GM19468 (cell line): ENCODE data around the gene LSP1.
"Not testable (repeated sequence)": the region's sequence is repeated elsewhere in the genome, so short reads cannot be mapped to it uniquely, and the experiment has no call there.

Experiments used
- ATAC-seq: cut with Tn5 transposase; IDR thresholded peaks from one replicate; pipeline ENCODE4 v1.9.1; 2021; ENCODE audit warnings: mild to moderate bottlenecking, moderate library complexity, moderate number of reproducible peaks; ENCODE audit not compliant: unreplicated experiment; ENCODE audit errors: extremely low read depth

The LSP1 gene, protein sequence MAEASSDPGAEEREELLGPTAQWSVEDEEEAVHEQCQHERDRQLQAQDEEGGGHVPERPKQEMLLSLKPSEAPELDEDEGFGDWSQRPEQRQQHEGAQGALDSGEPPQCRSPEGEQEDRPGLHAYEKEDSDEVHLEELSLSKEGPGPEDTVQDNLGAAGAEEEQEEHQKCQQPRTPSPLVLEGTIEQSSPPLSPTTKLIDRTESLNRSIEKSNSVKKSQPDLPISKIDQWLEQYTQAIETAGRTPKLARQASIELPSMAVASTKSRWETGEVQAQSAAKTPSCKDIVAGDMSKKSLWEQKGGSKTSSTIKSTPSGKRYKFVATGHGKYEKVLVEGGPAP

DNA sequence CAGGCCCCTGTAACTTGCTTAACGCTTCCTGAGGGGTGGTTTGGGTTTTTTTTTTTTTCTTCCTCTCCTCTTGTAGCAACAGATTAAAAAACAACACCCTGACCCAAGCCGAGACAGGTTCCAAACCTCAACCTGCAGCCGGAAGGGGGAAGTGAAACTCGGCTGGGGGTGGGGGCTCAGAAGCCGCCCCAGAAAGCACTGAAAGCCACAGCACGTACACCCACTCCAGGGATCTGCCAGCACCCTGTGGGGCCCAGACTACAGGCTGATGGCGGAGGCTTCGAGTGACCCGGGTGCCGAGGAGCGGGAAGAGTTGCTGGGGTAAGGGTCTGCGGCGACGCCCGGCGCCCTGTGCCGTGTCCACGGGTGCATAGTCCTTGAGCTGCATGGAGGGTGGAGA lies at the start of gene LSP1:
Gene LSP1, plus strand, starts transcription at position 208 of the 400 bp plus-strand sequence. Its CDS starts 61 bp downstream, at position 269.
- ATAC-seq, result peak; percentile 15

DNA sequence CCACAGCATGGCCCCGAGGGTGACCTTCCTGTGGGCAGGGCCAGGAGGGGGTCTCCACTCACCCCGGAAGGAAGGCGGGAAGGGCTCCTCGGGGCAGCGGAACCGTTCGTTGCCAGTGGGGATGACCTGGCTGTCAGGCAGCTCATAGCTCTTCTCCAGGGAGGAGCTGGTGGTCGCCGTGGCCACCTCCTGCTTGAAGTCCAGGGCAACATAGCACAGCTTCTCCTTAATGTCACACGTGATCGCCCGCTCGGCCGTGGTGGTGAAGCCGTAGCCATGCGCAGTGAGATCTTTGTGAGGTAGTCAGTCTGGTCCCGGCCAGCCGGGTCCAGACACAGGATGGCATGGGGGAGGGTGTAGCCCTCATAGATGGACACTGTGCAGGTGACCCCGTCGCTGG lies 49.6 kb upstream of the LSP1 start:
- no peak for ATAC-seq

DNA sequence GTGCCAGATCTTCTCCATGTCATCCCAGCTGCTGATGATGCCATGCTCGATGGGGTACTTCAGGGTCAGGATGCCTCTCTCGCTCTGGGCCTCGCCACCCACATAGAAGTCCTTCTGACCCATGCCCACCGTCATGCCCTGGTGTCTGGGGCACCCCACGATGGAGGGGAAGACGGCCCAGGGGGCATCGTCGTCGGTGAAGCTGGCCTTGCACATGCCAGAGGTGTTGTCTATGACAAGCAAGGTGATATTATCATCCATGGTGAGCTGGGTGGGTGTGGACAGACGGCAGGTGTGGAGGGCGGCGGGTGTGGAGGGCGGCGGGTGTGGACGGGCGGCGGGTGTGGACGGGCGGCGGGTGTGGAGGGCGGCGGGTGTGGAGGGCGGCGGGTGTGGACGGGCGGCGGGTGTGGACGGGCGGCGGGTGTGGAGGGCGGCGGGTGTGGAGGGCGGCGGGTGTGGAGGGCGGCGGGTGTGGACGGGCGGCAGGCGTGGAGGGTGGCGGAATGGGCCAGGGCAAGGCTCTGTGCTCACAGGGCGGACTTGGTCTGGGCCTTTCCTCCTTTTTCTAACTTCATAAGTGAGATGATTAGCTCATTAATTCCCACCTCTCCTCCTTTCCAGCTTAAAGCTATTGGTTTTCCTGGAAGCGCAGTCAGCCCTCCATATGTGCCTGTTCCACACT lies 48.9 kb upstream of the LSP1 start:
- not testable (repeated sequence) for ATAC-seq

DNA sequence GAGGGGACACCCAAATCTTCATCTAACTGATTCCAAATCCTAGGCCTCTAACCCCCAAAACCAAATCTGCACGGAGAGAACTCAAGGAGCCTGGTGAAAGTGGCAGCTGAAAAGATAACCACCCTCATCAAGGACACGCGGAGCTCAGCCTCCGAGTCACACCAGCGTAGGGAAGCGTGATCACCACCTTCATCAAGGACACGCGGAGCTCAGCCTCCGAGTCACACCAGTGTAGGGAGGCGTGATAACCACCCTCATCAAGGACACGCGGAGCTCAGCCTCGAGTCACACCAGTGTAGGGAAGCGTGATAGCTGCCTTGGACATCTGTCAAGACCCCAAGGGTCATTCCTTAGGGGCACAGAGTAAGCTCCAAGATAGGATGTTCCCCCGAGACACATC lies 47.4 kb upstream of the LSP1 start:
- ATAC-seq, result no peak

DNA sequence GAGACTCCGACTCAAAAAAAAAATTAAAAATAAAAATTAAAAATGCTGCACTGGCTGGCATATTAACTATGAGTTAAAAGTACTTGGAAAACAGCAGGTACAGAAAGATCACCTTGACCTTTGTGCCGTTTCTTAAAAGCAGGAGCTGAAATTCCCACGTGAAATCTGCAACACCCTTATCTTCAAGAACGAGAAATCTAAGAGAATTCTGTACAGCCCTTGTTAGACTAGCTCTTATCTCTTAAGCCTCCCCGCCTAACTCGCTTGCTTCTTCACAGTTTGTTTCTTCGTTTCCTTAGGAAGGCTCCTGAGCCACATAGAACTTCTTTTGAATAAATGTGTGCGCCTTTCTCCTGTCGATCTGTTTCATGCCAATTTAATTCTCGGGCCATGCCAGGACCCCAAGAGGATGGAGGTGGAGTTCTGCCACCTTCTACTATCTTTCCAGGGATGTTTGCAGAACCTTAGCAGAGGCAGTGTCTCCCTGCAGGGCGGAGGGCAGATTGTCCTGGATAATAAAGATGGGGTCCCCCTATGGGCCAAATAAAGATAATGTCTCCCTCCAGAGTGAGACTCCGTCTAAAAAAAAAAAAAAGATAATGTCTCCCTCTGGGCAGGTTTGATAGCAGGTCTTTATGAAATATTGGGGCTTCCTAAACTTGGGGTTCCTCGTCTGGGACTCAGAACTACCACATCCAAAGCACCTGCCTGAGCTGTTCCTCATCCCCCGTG lies 45.5 kb upstream of the LSP1 start:
- no peak for ATAC-seq

DNA sequence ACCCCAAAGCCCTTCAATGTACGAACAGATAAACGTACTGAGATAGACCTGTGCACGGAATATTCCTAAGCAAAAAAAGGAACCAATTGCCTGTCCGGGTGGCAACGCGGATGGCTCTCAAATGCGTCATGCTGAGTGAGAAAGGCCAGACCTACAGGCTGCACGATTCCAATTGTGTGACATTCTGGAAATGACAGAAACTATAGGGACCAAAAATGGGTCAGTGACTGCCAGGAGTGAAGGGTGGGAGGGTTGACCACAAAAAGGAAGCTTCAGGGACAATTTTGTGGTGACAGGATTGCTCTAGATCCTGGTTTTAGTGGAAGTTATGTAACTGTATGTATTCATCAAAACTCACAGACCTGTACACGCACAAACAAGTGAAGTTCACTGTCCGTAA lies 42.1 kb upstream of the LSP1 start:
- ATAC-seq, result no peak

DNA sequence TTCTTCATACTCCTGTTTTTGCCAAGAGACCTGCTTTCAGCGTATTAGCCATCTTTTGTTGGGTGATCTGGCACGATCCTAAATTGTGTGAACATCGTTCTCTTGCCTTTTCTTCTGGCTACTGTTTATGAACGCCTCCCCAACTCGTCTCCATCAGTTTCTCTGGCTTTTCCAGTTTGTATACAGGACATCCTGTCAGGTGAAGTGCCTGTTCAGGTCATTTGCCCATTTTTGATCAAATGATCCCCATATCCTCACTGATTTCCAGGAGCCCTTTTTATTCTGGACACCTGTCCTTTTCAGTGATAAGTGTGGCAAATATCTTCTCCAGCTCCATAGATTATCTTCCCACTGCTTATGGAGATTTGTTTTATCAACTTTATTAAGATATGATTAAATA lies 40.6 kb upstream of the LSP1 start:
- ATAC-seq, result no peak

DNA sequence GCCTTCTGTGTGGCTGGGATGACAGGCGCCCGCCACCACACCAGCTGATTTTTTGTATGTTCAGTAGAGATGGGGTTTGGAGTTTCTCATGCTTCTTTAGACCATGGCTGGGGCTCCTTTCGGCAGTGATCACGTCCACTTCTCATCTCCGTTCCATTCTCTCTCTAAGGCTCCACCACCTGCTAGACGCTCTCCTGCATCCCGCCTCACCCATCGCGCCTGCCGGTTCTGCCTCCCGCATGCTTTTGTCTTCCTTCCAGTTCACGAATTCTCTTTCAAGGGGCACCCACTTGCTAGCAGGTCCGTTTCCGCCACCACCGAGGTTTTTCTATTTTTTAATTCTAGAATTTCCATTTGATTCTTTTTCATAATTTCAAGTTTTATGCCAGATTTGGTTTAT lies 40.1 kb upstream of the LSP1 start:
- ATAC-seq, result no peak

DNA sequence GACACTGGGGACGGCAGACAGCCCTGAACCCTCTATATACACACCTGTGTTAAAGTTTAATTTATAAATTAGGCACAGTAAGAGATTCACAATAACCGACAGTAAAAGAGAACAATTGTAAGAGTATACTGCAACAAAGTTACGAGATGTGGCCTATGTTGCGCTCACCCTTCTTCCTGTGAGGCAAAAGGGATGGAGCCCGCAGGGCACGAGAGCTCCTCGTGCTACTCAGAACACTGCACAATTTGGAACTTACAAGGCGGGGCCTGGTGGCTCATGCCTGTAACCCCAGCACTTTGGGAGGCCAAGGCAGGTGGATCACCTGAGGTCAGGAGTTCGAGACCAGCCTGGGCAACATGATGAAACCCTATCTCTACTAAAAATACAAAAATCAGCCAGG lies 39.5 kb upstream of the LSP1 start:
- ATAC-seq, result not testable (repeated sequence)

DNA sequence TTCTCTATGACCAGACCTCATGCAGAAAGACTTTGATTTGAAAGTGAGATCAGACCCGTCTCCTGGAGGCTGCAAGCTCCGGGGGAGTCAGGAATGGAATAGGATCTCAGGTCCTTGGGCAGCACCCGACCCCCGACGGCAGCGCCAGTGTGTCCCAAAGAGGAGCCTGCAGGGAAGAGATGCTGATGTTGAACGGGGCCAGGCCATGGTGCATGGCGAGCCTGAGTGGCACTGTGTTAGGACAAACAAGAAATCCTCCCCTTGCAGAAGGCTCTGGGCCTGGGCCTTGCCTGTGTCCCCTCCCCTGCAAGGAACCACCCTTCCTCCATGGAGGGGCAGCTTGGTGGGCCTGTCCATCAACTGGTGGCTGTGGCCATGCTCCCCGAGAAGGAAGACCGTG lies 38.2 kb upstream of the LSP1 start:
- no peak for ATAC-seq

DNA sequence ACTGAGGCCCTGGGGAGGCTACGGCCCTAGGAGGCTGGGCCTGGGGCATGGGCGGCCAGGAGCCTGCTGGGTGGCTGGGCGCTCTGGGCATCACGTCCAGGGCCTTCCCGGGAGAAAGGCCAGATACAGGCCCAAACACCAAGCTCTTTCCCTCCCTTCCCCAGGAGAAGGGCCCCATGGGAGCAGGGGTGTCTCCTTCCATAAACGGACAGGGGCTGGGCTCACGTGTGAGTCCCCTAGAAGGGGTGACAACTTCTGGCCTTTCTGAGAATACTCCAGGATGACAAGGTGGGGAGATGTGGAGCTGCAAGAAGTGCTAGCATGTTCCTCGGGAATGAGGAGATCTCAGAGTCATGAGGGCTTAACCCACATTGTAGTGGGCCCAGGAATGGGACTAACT lies 37.6 kb upstream of the LSP1 start:
- ATAC-seq, result no peak

DNA sequence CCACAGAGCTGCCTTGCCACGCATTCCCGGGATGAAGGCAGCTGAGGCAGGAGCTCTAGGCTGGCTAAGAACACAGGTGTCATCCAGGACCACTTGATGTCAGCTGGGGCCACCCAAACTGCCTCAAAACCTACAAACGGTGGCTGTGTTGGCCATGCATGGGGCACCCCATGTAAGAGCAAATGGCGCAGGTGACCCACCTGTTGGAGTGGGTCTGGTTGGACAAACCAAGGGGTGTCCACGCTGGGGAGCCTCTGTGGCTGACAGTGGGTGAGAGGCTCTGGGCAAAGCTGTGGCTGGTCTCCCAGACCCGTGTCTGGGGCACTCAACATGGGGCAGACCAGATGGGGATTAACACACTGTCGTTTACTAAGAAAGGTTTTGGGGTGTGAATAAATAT lies 37.1 kb upstream of the LSP1 start:
- no peak for ATAC-seq

DNA sequence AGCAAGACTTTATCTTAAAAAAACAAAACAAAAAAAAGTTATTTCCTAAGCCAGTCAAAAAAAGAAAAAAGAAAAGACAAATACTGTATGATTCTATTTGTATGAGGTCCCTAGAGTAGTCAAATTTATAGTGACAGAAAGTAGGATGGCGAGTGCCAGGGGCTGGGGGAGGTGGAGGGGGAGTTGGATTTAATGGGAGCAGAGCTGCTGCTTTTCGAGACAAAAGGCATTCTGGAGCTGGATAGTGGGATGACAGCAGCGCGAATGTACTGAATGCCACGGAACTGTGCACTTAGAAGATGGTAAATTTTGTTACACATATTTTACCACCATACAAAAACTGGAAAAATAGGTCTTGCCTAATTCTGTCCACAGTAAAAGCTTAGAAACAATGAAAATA lies 35.9 kb upstream of the LSP1 start:
- no peak for ATAC-seq

DNA sequence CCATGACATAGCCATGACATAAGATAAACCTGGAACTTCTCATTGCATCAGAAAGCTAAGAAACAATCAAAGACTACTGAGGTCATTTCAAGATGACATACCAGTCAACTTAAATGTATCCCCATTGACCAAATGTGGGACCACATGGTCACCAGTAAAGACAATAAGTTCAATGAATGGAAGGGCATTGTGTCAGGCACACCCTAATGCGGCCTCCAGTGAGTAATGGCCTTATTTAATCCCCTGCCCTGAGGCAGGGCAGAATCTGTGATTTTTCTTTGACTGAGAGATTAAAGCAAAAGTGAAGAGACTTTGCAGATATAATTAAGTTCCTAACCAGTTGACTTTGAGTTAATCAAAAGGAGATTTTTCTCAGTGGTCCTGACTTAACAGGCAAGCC lies 35.4 kb upstream of the LSP1 start:
- ATAC-seq, result no peak

DNA sequence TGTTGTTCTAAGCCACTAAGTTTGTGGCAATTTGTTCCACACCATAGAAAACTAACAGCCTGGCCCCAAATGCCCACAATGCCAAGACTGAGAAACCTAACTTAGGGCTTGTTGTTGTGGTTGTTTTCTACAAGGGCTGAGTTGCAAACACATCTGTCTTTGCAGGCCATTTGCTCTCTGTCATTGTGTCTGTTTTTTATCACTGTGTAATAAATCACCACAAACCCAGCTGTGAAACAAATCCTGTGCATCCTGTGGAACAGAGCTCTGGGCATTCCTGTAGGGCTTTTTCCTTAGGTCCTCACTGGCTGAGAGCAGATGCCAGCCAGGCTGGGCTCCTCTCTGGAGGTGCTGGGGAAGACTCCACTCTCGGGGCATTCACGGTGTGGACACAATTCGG lies 33.8 kb upstream of the LSP1 start:
- no peak for ATAC-seq

DNA sequence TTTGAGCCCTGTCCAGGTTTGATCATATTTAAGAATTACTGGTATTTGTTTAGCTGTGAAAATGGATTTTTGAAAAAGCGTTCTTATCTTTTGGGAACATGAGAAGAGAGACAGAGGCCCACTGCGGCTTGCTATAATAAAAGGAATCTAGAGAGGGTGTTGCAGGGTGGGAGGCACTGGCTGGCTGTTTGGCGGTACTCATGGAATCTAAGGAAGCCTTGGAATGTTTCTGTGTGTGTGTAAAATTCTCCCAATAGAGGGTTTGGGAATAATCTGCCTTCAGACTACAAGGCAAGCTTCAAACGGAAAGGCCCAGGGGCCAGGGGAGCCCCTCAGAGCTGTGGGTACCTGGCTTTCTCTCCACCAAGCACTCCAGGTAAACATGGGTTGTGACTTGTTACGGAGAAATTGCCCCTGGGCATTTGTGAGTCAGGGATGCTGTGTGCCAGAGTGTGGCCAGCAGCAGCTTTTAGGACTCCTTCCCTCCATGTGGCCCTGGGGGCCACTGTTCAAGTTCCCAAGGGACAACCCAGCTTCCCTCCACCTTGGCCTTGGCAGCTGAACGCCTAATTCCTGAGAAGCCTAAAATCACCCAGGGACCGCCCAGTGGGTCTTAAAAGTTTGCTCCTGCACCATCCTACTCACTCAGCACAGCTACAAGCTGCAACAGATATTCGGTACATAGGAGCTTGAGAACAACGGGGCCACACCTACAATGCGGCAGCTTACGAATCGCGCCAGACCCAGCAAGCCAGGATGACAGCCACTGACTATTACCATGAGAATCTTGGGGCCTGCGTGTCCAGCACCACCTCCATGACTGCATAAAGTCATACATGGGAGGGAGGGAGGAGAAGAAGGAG lies 32.2 kb upstream of the LSP1 start:
- ATAC-seq, result no peak

DNA sequence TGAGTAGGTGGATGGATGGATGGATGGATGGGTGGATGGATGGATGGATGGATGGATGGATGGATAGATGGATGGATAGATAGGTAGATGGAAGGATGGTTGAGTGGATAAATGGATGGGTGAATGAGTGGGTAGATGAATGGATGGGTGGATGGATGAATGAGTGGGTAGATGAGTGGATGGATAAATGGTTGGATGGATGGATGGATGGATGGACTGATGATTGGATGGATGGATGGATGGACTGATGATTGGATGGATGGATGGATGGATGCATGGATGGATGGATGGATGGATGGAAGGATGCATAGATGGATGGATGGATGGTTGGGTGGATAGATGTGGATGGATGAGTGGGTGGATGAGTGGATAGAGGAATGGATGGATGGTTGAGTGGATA lies 31.3 kb upstream of the LSP1 start:
- no peak for ATAC-seq

DNA sequence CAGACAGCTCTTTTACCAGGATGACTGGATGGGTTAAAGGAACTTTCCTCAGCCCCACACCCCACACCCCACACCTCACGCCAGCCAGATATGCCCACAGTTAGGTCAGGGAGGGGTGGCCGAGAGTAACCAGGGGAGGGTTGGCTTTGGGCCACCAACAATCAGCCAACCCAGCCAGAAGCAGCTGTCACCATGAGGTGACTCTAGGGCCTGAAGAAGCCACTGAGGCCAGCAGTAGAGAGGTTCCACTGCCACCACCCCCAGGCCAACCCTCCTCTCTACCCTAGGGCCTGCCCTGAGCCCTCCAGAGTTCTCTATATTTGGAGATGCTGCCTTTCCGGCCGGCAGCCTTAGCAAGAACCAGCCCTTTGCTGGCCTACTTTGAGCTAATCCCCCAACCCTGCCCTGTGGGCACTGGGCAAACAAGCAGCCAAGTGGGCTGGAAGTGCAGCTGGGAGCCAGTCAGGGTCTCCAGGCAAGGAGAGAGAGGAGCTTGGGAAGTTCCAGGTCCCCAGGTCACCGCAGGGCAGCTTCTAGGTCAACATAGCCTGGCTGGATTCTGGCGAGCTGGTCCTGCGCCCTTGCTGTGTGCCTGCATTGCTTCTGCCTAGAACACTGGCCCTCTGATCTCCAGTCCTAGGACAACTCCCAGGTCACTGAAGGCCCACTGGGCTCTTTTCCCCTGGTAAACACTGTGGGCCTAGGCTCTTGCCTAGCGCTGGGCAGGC lies 30.1 kb upstream of the LSP1 start:
- ATAC-seq, result no peak

DNA sequence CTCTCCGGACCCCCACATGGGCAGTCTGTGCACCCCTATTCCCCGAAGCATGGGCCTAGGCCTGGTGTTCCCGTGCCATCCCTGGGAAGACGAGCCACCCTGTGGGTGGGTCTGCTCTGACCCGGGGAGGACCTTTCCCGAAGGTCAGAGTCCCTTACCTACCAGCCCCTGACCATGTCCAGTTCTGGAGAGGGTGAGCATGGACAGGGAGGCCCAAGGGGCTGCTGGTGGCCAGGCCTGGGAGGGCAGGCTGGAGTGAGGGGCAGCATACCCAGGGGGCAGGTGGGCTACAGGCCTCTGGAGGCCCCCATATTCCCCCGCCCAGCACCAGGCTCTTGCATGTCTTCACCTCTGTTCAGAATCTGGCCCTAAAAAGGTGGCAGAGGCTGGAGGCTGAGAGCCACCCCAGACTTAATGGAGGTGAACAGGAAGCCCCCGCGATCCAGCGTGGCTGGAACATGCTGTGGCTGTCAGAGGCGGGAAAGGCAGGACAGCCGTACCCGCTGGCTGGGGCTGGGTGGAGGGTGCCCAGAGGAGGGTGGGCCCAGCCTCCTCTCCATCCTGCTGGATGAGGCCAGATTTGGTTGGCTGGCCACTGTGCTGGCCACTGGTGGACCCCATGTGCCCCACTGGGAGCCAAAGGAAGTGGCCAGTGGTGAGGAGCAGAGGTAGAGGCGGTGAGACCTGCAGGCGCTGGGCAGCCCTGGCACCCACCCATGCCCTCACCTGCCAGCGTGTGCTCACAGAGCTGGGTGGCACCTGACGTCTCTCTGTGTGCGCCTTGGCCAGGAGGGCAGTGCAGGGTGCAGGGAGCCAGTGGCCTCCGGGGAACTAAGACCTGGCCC lies 29.3 kb upstream of the LSP1 start:
- no peak for ATAC-seq
